PC-9 (cell line): ENCODE measurements around the gene PDIA5.

Experiments
- EZH2 ChIP-seq: fragments of 200-600 bp; sonication (generic); IDR thresholded peaks from 2 replicates; pipeline ENCODE4 v1.8.0; 2017; ENCODE audit warnings: antibody characterized with exemption, low read depth
- TF ChIP-seq, protein P1 (sequence below): fragments of 200-600 bp; sonication (generic); conservative IDR thresholded peaks from 2 replicates; pipeline ENCODE4 v1.6.1; 2017; ENCODE audit warnings: mixed run types, antibody characterized with exemption, mild to moderate bottlenecking, moderate library complexity

- TF ChIP-seq, protein P1, sequence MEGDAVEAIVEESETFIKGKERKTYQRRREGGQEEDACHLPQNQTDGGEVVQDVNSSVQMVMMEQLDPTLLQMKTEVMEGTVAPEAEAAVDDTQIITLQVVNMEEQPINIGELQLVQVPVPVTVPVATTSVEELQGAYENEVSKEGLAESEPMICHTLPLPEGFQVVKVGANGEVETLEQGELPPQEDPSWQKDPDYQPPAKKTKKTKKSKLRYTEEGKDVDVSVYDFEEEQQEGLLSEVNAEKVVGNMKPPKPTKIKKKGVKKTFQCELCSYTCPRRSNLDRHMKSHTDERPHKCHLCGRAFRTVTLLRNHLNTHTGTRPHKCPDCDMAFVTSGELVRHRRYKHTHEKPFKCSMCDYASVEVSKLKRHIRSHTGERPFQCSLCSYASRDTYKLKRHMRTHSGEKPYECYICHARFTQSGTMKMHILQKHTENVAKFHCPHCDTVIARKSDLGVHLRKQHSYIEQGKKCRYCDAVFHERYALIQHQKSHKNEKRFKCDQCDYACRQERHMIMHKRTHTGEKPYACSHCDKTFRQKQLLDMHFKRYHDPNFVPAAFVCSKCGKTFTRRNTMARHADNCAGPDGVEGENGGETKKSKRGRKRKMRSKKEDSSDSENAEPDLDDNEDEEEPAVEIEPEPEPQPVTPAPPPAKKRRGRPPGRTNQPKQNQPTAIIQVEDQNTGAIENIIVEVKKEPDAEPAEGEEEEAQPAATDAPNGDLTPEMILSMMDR = no peak
- TF ChIP-seq EZH2 = no peak
Measured at GRCh38 chr3:123193448-123194101, 126.8 kb downstream of the PDIA5 start.
